Colonic mucosa (tissue), 4 donors: ENCODE measurements around the gene RAD51B. TPM values are rescaled to one million over a fixed set of nuclear protein-coding genes. Genes with fewer than 3 reads are reported as not detected.

ENCODE experiments used
- DNase-seq: peaks from one replicate; pipeline ENCODE4 v3.0.0-alpha.2; 2020
- H3K27ac ChIP-seq: fragments of 200-600 bp; one replicate; pipeline ENCODE4 v1.8.0; 2021
- H3K27me3 ChIP-seq: fragments of 200-600 bp; one replicate; pipeline ENCODE4 v1.8.0; 2021
- H3K36me3 ChIP-seq: fragments of 200-600 bp; one replicate; pipeline ENCODE4 v1.8.0; 2021
- H3K4me1 ChIP-seq: fragments of 200-600 bp; one replicate; pipeline ENCODE4 v1.8.0; 2021; ENCODE audit warnings: mild to moderate bottlenecking
- H3K4me3 ChIP-seq: fragments of 200-600 bp; one replicate; pipeline ENCODE4 v1.8.0; 2021
- H3K9ac ChIP-seq, 2 donors: one replicate each; pipeline ENCODE4 v1.7.0; 2013; ENCODE audit warnings: control low read depth in 2 of 2, low read depth in 2 of 2, low read length in 2 of 2
- H3K9me3 ChIP-seq: fragments of 200-600 bp; one replicate; pipeline ENCODE4 v1.8.0; 2021
- intact Hi-C: fragments of 100-400 bp; cut with DNase I; formaldehyde crosslinking; loops from one replicate; pipeline ENCODE4 v1.14.1; 2022
- total RNA-seq, 2 donors: library from RNA; stranded (reverse); fragmentation: NEBNext Ultra II Directional in 1 of 2; extraction: Animal tissue kit (Norgen Biotek cat#: 25700) in 1 of 2; gene quantifications; one replicate each; pipeline ENCODE4 v1.2.1, GENCODE V29; 2021
- TF ChIP-seq, protein P1 (sequence below): fragments of 200-600 bp; IDR thresholded peaks from one replicate; pipeline ENCODE4 v1.8.0; 2022; ENCODE audit warnings: antibody characterized with exemption, mild to moderate bottlenecking
- donor health status: healthy.
- donor health status: DM: no; HTN: no; CAD: no.
- donor health status: DM: no; HTN: no; CAD: no.

The RAD51B gene
- total RNA-seq, 2 donors from 2014 or later = 12.7 to 22.0 TPM

GRCh38 chr14:68522510-68523325 lies 703.1 kb downstream of the RAD51B start:
- intact Hi-C loops = loop anchor here (10.0 kb wide), 1 partner anchor 272 kb away; the partner anchor contains the start of gene ZFP36L1
- no peaks in the 10 kb centered on the region for H3K9me3 ChIP-seq
- H3K9ac ChIP-seq = no peak overlapping the region
- no peak overlapping the region for H3K27ac ChIP-seq
- H3K4me1 ChIP-seq = peaks cover 4% of the 10 kb centered on the region
- no peak for DNase-seq
- TF ChIP-seq, protein P1, sequence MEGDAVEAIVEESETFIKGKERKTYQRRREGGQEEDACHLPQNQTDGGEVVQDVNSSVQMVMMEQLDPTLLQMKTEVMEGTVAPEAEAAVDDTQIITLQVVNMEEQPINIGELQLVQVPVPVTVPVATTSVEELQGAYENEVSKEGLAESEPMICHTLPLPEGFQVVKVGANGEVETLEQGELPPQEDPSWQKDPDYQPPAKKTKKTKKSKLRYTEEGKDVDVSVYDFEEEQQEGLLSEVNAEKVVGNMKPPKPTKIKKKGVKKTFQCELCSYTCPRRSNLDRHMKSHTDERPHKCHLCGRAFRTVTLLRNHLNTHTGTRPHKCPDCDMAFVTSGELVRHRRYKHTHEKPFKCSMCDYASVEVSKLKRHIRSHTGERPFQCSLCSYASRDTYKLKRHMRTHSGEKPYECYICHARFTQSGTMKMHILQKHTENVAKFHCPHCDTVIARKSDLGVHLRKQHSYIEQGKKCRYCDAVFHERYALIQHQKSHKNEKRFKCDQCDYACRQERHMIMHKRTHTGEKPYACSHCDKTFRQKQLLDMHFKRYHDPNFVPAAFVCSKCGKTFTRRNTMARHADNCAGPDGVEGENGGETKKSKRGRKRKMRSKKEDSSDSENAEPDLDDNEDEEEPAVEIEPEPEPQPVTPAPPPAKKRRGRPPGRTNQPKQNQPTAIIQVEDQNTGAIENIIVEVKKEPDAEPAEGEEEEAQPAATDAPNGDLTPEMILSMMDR = no peak
- H3K27me3 ChIP-seq = no peaks in the 10 kb centered on the region
- no peaks in the 10 kb centered on the region for H3K36me3 ChIP-seq
- H3K4me3 ChIP-seq = no peak overlapping the region

- no peaks in the 10 kb centered on the region for H3K27me3 ChIP-seq
- H3K9ac ChIP-seq = no peak overlapping the region
- DNase-seq = no peak
- intact Hi-C loops = loop anchor here (10.0 kb wide), 1 partner anchor 272 kb away; the partner anchor contains the start of gene ZFP36L1
- no peaks in the 10 kb centered on the region for H3K9me3 ChIP-seq
- no peak overlapping the region for H3K4me3 ChIP-seq
- H3K4me1 ChIP-seq = peaks cover 4% of the 10 kb centered on the region
- TF ChIP-seq, protein P1 = no peak
- H3K27ac ChIP-seq = no peak overlapping the region
- H3K36me3 ChIP-seq = no peaks in the 10 kb centered on the region
These were observed 703.7 kb downstream of the RAD51B start for GRCh38 chr14:68523326-68523610.

- H3K36me3 ChIP-seq = no peaks in the 10 kb centered on the region
- H3K9ac ChIP-seq = no peak overlapping the region
- TF ChIP-seq, protein P1 = no peak
- intact Hi-C loops = loop anchor here (10.0 kb wide), 1 partner anchor 271 kb away; the partner anchor contains the start of gene ZFP36L1
- H3K4me3 ChIP-seq = no peak overlapping the region
- no peaks in the 10 kb centered on the region for H3K27me3 ChIP-seq
- DNase-seq = no peak
- no peaks in the 10 kb centered on the region for H3K9me3 ChIP-seq
- no peak overlapping the region for H3K27ac ChIP-seq
- no peaks in the 10 kb centered on the region for H3K4me1 ChIP-seq
These were observed 704.6 kb downstream of the RAD51B start for GRCh38 chr14:68523989-68524725.

DNA sequence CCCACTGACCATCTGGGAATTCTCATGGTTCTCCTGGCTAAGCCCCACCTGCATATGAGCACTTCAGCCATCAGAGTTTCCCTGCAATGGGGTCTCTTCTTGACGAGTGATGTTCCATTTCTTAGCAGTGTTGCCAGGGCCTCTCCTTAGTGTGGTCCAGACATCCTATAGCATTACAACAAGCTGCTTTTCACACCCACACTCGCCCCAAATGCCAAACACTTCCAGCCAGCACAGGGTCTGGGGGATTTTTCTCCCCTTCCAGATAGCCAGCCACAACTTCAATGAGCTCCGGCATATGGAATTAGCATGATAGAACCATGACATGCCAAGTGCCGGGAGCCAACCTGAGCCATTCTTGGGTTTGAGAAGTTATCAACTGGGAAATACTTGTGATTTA lies 705.9 kb downstream of the RAD51B start:
- TF ChIP-seq, protein P1 = no peak
- intact Hi-C loops = loop anchor here (10.0 kb wide), 1 partner anchor 269 kb away; the partner anchor contains the start of gene ZFP36L1
- H3K9me3 ChIP-seq = no peaks in the 10 kb centered on the region
- H3K4me1 ChIP-seq = no peaks in the 10 kb centered on the region
- no peak overlapping the region for H3K27ac ChIP-seq
- H3K36me3 ChIP-seq = no peaks in the 10 kb centered on the region
- H3K4me3 ChIP-seq = no peak overlapping the region
- no peaks in the 10 kb centered on the region for H3K27me3 ChIP-seq
- no peak for DNase-seq
- no peak overlapping the region for H3K9ac ChIP-seq

- no peaks in the 10 kb centered on the region for H3K36me3 ChIP-seq
- H3K27ac ChIP-seq = peak overlapping the region; percentile 42
- no peaks in the 10 kb centered on the region for H3K9me3 ChIP-seq
- no peak for DNase-seq
- peak overlapping the region in 1 of 2 donors; percentile 56 for H3K9ac ChIP-seq
- no peaks in the 10 kb centered on the region for H3K4me1 ChIP-seq
- TF ChIP-seq, protein P1 = no peak
- H3K4me3 ChIP-seq = no peak overlapping the region
- no peaks in the 10 kb centered on the region for H3K27me3 ChIP-seq
- intact Hi-C loops = loop anchor here (10.0 kb wide), 1 partner anchor 268 kb away; the partner anchor contains the start of gene ZFP36L1
These were observed 707.0 kb downstream of the RAD51B start for GRCh38 chr14:68526512-68527091.
